Cortex of kidney (tissue), 1 donor: ENCODE data around the gene IL18R1.

ENCODE experiments used
- DNase-seq: peaks from one replicate; lab custom pipeline; 2025; lab: John Stamatoyannopoulos, UW

IL18R1 gene

GRCh38 chr2:102434655-102435381, 79.2 kb downstream of the IL18R1 start:
- no peak for DNase-seq

GRCh38 chr2:102435741-102436140, 80.1 kb downstream of the IL18R1 start:
- no peak for DNase-seq

GRCh38 chr2:102436323-102436722, 80.7 kb downstream of the IL18R1 start:
- DNase-seq, result no peak

GRCh38 chr2:102437122-102437521, 81.5 kb downstream of the IL18R1 start:
- no peak for DNase-seq

- DNase-seq, result no peak
These were observed 82.5 kb downstream of the IL18R1 start for GRCh38 chr2:102438111-102438510.

- DNase-seq, result no peak
These were observed 83.0 kb downstream of the IL18R1 start for GRCh38 chr2:102438578-102438977.

- no peak for DNase-seq
These were observed 83.6 kb downstream of the IL18R1 start for GRCh38 chr2:102439065-102439695.

- DNase-seq, result no peak
These were observed 87.6 kb downstream of the IL18R1 start for GRCh38 chr2:102442967-102443828.

- no peak for DNase-seq
These were observed 88.6 kb downstream of the IL18R1 start for GRCh38 chr2:102444233-102444632.

GRCh38 chr2:102446936-102447335, 91.3 kb downstream of the IL18R1 start:
- DNase-seq, result no peak
